GM19025 (cell line): ENCODE results near the gene SLC51B.
"Not testable (repeated sequence)": the region's sequence is repeated elsewhere in the genome, so short reads cannot be mapped to it uniquely, and the experiment has no call there.

Experiments used
- ATAC-seq: cut with Tn5 transposase; IDR thresholded peaks from one replicate; pipeline ENCODE4 v1.9.1; 2021; ENCODE audit warnings: mild to moderate bottlenecking, low read depth, moderate library complexity; ENCODE audit not compliant: unreplicated experiment

The SLC51B gene

DNA sequence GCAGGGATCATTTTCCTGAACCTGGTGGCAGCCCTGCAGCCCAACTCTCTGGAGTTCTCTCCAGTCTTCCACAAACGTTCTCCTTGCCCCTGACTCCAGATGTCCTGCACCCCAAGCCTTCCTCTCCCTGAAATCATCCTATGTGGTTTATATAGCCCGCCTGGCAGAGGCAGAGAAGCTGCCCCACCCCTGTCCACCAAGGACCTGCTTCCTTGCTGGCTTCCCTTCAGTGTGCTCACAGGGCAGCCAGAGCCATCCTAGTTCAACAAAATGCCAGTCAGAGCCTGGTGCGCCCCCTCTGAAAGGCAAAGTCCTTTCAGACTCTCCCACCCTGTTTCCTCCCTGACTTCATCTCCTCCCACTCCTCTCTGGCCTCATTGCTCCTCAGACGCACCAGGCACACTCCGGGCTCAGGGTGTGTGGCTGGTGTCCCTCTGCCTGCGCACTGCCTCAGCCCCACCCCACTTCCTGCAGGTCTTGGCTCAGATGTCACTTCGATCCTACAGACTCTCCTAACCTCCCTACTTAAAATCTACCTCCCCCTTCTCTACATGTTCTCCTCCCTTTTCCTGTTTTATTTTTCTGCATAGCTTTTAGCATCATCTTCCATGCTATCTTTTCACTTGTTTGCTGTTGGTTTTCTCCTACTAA is 37.2 kb downstream of the SLC51B start:
- ATAC-seq = no peak

- ATAC-seq = no peak
Observed at GRCh38 chr15:65083262-65083701, 38.1 kb downstream of the SLC51B start.

DNA sequence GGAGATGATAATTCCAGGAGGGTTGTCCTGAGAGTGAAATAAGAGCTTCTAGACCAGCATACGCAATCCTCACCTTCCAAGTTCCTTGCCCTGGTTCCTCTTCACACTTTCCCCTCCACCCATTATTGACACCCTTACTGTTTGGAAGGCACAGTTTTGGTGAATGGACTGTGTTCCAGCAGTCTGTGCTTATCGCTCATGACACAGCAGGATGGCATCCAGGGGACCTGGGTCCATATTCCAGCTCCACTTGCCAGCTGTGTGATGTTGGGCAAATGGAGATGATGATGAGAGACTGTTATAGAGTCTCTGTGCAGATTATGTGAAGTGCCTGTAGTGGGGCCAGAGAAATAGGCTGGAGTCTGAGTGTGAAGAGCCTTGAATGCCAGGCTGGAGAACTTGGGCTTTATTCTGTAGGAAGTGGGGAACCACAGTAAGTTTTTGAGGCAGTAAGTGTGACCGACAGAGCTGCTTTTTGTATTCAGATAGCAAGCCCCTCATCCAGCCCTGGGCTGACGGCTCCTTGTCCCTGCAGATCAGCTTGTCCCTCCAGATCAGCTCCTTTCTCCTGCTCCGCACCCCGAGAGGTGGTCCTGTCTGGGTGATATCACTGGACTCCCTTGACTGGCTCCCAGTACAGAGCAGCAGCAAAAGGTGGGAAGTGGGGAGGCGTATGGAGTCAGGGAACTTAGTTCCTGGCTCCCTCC is 39.5 kb downstream of the SLC51B start:
- no peak for ATAC-seq

DNA sequence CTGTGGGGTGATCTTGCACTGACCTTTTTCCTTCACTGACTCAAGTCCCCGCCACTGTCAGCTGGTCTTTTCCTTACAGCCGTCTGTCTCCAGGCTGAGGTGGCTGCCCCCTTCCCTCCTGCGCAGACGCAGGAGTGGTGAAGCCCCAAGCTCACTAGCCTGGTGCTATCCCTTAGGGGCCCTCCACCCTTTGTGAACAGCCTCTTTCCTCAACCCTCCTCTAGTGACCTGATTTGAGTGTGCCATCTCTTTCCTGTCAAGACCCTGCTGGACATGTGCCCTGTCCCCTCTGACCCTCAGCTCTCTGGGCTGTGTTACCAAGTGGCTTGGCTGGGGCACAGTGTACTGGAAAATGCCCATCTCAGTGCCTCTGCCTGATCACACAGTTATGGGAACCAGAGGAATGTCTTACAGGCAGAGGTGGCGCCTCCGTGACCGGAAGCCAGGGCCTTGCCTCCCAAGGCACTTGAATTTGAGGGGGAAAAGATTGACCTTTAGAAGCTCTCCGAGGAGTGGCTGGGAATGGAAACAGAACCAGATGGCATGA is 40.1 kb downstream of the SLC51B start:
- no peak for ATAC-seq

GRCh38 chr15:65085990-65086679 is 40.9 kb downstream of the SLC51B start:
- ATAC-seq = no peak

- ATAC-seq = no peak
Observed at GRCh38 chr15:65086680-65087111, 41.5 kb downstream of the SLC51B start.

GRCh38 chr15:65087411-65087810 is 42.2 kb downstream of the SLC51B start:
- no peak for ATAC-seq

DNA sequence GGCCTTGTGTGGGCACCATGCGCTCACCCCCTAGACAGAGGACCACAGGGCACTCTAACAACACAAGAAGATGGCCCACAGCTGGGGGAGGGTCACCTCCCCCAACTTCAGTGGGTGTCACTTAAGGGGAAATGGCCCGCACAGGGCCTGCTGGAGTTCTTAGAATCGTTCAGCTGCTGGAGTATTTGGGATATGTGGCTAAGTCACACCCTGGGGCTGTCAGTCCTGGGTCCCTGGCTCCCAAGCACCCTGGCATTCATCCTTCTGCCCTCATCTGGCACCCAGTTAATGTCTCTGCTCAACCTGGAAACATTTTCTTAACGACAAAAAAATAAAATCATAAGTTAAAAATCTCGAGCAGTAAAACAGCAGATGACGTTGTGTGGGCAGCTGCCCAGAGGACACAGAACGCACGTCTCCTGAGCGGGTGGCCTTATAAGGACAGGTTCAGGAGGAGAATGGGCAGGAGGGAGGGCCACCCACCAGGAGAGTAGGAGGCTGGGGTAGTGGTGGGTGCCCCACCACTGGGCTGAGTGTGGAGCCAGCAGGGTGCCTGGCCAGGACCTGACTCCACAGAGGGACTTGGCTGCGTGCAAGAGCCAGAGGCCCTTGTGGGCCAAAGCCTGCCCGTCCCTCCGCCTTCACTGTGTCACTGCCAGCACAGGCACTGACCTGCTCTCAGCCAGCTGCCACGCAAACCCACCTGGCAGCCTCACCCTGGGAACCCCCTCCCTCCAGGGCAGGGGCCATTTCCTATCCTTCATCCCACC is 42.9 kb downstream of the SLC51B start:
- ATAC-seq = no peak

GRCh38 chr15:65088643-65089021 is 43.4 kb downstream of the SLC51B start:
- no peak for ATAC-seq

DNA sequence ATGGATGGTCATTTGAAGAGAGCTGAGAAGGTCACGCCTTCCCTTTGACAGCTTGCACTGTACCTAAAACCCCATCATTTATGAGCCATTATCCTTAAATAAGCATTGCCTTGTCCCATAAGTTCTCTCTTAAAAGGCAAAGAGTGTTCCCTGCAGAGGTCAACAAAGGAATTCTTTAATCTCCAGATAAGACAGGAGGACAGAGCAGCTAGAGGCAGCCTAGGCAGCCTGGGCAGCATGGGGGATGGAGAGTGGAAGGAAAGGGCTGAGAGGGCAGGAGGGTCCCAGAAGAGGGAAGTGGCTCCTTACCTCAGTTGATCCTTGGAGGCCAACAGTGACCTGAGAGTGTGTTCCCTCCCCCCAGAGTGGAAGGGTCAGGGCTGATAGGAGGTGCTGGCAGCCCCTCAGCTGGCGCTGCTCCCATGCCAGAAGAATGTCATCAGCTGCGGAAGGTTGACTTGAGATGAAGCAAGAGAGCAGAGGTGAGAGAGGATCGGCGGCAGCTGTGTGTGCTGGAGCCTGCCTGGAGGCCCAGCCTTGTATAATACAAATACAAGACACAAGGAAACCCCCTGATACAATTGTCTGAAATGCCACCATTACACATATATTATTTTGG is 44.1 kb downstream of the SLC51B start:
- no peak for ATAC-seq

DNA sequence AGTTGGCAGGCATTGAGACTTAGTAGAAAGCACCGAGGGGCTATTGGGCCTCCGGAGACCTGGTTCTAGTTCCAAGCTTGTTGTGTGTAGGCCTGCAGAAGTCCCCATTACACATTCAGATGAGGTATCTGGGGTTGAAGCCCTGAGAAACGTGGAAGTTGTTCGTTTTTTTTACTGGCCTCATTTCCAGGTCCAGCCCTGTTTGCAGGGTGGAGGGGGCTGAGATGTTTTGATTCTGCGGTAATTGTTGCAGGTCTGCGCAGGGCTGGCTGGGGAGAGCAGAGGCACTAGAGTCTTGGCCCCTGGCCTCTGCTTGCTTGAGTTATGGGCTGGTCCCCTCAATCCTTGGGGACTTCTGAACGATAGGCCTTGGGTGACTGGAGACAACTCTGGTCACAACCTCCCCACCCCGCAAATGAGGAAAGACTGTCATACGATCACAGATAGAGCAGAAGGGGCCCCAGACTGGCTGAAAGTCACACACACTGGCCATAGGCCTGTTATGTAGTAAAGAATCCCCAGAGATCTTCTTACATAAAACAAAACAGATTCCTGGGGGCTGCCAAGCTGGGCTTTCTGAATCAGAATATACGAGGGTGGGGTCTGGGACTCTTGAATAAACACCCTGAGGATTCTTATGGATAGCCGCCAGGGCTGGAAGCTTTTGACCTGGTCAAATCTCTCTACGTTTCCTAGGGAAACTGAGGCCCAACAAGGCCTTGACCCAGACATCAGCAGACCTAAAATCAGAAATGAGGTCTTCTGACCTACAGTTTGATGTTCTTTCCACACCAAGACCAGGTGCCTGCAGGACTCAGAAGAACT is 47.0 kb downstream of the SLC51B start:
- ATAC-seq = no peak

GRCh38 chr15:65092911-65093792 is 48.0 kb downstream of the SLC51B start:
- ATAC-seq = no peak

DNA sequence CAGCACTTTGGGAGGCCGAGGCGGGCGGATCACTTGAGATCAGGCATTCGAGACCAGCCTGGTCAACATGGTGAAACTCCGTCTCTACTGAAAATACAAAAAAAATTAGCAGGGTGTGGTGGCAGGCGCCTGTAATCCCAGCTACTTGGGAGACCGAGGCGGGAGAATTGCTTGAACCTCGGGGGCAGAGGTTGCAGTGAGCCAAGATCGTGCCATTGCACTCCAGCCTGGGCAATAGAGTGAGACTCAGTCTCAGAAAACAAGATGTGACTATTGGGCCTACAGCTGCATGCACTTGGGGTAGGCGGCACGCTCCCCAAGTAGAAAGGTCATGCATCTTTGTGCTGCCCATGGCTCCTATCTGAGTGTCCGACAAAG is 48.6 kb downstream of the SLC51B start:
- not testable (repeated sequence) for ATAC-seq

GRCh38 chr15:65094294-65094995 is 49.3 kb downstream of the SLC51B start:
- ATAC-seq = no peak

DNA sequence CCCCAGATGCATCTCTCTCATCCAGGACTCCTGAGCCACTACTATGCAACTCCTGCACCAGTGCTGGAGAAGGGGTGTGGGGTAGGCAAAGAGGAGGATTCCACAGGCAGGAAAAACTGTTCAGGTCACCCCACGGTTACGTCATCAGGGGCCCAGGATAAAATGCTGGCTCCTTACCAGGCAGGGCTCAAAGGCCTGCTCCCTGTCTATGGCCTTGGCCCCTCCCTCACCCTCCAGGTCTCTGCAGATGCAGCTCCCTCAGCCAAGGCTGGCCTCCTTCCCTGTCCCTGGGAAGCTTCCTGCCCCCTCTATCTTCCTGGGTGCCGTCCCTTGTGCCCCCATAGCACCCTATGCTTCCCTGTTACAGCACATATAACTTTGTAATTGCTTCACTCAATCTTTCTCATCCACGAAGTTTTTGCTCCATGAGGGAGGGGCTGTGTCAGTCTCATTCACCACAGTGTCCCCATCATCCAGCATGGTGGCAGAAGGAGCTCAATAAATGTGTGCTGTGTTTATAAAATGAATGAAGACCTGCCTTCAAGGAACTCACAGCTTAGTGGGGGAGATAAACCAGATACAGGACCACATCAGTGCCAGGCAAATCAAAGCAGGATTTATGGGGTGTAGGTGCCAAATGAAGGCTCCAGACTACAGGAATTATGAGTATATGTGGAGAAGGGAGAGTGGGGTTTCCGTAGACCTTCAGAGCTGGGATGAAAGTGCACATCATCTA is 50.0 kb downstream of the SLC51B start:
- ATAC-seq = no peak

DNA sequence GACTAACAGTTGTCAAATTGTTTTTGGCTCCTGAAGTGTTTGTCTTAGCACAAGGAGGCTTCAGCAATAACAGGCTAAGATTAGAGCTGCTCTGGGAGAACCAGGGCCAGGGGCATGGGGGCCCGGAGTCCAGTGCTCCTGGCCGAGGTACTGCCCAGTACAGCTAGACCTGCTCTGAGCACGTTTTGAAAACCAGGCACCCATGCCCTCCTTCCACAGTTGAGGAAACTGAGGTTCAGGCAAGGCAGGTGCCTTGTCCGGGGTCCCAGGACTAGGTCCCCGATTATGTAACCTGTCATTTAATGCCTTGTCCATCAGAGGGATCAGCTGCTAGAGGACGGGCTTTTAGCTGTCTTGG is 50.5 kb downstream of the SLC51B start:
- no peak for ATAC-seq
